NOMO-1 (cell line): ENCODE data around the gene CCNI2.

ENCODE experiments used
- DNase-seq, 2 experiments: peaks; one replicate each; lab custom pipeline; 2025; ENCODE audit not compliant: unreplicated experiment in 2 of 2; lab: John Stamatoyannopoulos, UW

Gene CCNI2, protein sequence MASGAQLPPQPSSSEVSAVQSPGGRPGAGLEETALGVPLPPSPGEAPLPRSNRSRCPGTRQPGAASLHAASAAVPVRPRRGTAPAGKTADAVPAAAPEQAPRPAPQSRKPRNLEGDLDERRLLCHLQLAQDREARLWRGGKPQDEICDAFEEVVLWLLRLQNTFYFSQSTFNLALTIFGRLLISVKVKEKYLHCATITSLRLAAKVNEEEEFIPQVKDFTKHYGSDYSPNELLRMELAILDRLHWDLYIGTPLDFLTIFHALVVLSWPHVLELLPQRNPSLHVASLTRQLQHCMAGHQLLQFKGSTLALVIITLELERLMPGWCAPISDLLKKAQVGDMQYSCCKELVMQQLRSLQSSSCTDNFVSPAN

DNA sequence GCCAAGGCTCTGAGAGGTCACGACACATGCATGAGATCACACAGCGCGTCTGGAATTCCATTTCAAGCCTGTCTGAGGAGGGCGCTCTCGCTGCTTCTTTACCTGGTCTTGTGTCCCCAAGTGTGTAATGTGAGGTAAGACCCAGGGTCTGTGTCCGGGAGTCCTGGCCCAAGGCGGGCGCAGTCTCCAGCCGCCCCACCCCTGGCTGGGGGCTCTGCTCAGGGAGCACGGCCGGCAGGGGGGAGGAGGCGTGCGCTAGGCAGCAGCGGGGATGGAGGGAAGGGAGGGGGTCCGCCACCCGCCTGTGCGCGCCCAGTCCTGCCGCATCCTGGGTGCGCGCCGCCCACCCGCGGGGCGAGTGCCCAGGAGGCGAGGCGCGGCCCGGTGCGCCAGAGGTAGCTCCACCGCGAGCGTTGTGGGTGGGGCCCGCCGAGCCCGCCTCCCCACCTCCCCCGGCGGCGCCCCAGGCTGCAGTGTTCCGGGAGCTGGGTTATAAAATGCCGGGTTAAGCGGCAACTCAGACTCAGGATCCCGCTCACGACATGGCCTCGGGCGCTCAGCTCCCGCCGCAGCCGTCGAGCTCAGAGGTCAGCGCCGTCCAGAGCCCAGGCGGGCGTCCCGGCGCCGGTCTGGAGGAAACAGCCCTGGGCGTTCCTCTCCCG is at the start of gene CCNI2:
TSS of gene CCNI2 (plus strand) at position 473 of the 662 bp plus-strand sequence. CDS start at position 543, 70 bp downstream.
- DNase-seq: no peak

DNA sequence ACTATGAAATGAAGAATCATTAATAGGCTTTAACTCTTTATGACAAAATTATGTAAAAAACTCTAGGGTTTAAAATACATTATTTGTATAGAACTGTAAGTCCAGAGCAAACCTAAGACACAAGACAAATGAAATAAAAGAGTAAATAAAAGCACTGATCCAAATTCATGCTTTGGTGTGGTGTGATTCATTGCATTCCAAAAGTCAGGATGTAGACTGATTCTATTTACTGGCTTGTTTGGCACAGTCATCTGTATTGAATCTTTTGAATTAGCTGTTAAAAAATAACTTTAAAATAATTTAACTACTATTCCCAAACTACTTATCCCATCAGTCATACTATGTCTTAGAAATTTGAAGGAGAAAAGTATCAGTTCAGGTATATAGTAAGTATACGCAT is 42.4 kb upstream of the CCNI2 start:
- DNase-seq: no peak

DNA sequence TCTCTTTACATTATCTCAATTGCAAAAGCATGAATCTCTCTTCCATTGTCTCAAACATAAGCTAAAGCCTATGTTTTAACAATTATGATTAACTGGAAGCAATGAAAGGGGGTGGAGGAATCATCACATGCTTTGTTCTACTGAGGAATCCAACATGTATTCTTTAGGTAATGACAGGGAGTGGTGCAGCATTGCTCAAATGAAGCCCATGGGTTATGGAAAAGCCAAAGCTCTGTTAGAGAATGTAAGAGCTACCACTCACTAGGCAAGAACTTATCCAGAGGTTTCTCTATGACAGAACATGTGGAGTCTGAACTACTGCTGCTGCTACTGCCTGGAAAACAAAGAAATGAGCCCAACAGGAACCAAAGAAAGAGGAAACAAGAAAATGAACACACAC is 38.6 kb upstream of the CCNI2 start:
- DNase-seq: peak in 1 of 2 experiments; percentile 7

DNA sequence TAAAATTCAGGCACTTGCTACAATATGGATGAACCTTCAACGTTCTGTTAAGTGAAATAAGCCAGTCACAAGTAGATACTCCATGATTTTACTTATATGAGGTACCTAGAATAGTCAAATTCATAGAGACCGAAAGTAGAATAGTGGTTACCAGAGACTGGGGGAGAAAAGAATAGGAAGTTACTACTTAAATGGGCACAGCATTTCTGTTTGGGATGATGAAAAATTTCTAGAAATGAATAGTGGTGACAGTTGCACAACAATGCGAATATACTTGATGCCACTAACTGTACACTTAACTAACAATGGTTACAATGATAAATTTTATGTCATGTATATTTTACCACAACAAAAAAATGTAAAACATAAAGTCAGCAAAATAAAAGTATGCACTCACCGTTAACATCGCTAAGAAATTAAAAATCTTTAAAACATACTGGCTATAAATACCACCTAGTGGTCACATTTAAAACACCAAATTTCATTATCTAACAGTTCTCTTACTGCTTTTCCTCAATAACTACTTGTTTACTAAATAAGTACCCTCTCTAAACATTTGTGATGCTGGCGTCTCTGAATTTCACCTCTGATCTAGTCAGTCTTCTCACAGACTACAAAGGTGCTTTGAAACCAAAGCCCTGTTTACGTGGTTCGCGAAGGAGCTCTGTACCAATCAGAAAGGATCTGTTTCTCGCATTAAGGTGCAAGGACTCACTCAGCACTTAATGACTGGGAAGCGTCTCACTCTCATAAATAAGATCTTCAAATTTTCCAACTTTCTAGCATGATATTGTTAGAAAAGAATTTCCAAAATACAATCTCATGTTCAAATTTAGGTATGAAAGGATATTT is 32.5 kb upstream of the CCNI2 start:
- peak in 1 of 2 experiments; percentile 37 for DNase-seq

DNA sequence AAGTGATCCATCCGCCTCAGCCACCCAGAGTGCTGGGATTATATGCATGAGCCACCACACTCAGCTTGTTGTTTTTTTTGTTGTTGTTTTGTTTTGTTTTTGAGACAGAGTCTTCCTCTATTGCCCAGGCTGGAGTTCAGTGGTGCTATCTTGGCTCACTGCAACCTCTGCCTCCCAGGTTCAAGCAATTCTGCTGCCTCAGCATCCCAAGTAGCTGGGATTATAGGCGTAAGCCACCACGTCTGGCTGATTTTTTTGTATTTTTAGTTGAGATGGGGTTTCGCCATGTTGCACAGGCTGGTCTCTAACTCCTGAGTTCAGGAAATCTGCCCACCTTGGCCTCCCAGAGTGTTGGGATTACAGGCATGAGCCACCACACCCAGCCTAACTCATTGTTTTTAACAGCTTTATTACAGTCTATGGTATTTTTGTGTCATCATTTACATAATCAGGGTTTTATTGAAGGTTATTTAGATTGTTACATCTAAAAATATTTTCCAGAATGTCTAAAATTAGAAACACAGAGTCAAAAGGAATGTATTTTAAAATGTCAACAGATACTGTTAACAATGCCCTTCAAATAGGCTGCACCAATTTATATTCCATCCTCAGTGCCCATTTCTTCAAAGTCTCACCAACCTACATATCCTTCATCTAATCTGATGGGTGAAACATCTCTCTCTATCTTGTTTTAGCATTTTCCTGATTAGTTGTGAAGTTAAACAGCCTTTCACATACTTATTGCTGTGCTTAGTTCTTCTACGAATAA is 28.5 kb upstream of the CCNI2 start:
- no peak for DNase-seq

DNA sequence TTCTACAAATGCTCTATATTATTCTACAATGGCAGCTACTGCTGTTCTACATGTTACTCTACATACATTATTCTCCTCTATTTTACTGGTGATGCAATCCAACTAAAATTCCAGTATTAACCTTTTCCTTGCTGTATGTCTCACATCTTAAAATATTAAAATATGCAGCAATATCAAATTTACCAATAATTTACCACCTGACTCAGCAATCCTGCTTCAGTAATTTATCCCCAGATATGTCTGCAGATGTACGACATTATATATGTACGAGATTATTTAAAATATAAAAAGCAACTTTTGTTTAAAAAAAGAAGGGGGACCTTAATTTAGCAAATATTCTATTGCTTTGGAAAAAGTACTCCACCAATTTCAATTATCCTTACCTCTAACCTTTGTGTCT is 21.5 kb upstream of the CCNI2 start:
- no peak for DNase-seq

DNA sequence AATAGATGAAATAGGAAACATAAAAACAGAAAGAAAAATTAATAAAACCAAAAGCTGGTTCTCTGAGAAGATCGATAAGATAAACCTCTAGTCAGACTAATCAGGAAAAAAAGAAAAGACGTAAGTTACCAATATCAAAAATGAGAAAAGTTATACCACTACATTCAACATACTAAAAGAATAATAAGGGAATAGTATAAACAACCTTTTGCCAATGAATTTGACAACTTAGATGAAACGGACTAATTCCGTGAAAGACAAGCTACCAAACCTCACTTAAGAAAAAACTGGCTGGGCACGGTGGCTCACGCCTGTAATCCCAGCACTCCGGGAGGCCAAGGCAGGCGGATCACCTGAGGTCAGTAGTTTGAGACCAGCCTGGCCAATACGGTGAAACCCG is 17.3 kb upstream of the CCNI2 start:
- DNase-seq: no peak

DNA sequence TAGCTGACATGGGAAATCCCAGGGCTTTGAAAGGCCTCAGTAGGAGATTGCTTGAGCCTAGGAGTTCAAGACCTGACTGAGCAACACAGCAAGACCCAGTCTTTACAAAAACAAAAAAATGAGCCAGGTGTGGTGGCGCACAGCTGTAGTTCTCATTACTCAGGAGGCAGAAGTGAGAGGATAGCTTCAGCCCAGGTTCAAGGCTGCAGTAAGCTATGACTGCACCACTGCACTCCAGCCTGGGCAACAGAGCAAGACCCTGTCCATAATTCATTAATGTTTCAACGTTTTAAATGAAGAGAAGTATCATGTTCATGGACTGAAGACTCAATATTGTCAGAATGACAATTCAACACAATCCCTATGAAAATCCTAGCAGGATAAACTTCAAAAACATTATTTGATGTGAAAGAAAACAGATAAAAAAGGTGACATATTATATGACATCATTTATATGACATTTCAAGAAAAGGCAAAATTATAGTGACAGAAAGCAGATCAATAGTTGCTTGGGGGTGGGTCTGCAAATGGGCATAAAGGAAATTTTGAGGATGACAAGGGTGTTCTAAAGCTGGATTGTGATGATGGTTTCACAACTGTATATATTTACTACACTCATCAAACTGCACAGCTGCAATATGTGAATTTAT is 13.6 kb upstream of the CCNI2 start:
- DNase-seq: no peak

DNA sequence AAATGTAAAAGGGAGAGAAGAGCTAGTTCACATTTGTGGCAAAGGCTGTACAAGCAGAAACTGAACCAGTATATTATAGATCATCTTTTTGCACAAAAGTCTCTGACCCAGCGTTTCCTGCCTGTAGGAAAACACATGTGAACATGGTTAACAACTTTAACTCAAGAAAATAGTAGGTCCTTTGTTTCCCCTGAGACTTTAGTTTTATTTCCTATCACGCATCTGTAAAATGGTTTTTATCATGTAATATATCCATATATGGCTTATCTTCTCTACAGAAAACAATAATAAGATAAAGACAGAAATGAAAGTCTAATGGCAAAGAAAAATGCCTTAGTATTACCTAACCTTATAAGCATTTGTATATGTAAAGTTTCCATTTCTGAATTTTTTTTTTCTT is 12.5 kb upstream of the CCNI2 start:
- no peak for DNase-seq

DNA sequence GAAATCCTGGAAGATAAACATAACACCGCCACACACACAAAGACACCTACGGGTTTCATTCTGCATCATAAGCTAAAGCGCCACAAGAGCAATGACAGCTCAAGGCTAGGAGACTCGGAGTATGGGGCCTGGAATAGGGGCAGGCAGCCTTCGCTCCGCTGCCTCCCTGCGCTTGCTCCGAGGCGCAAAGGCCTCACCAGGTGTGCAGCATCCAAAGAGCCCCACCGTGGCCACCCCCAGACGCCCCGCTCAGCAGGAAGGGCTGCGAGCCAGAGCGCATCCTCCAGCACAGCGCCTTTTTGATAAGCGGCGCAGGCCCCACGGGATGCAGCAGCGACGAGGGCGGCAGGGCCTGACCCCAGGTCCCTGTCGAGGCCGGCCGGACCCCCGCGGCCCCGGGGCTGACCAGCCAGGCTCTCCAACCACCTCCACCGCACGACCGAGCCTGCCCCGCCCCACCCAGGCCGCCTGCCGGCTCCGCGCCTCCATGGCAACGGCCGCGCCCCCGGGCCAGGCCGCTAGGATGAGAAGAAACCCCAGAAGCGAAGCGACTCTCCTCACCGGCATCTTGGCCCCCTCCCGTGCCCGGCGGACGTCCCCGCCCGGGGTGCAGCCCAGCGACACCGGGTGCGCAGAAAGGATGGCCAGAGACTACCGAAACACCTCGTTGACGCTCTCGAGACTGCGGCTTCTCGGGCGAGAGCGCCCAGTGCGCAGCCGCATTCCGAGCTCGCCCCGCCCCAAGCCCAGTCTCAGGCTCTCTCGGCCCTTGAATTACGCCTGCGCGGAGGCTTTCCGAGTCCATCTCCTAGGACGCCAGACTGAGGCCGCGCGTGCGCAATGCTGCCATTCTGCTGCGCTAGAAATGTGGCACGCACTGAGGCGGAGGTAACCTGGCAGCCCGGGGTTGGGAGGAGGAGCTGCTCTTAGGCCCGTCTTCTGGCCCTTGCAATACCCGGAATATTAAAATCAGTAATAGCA is 10.1 kb upstream of the CCNI2 start, which contains the start of gene KIF3A:
TSS of gene KIF3A (minus strand) at position 694 of the 981 bp plus-strand sequence. CDS start at position 567, 127 bp downstream.
- DNase-seq: peak; percentile 91 to 93

DNA sequence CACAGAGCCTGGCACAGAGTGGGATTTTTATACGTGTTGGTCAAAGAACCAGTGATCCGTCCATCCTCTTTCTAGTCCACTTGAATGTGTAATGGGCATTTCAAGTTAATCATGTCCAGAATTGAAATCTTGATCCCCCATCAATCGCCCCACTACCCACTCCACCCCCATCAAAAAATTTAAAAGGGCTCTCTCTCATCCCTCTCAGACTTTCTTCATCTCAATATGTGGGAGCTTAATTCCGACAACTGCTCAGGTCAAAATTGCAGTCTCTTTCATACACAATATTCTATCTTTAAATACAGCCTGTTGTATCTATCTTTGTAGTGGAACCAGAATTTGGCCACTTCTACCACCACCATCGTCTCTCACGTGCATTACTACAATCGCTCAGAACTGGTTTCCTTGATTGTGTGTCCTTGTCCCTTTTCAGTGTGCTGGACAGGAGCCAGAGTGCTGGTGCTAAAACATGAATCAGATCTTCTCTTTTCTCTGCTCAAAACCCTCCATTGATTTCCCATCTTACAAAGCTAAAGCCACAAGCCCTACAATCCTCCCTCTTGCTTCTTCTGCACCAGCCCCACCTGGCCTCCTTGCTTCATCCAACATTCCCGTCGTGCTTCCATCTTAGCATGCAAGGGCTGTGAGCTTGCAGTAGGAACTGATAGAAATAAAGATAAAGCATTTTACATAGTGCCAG is 9.1 kb upstream of the CCNI2 start:
- no peak for DNase-seq

DNA sequence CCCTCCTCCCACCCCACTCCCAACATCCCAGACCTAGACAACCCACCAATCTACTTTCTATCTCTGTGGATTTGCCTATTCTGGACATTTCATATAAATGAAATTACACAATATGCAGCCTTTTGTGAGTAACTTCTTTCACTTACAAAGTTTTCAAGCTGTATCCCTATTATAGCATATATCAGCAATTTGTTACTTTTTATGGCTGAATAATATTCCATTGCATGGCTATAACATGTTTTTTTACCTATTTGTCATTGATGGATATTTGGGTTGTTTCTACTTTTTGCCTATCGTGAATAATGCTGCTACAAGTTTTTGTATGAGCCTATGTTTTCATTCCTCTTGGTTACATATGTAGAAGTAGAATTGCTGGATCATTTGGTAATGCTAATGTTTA is 8.0 kb upstream of the CCNI2 start:
- no peak for DNase-seq

DNA sequence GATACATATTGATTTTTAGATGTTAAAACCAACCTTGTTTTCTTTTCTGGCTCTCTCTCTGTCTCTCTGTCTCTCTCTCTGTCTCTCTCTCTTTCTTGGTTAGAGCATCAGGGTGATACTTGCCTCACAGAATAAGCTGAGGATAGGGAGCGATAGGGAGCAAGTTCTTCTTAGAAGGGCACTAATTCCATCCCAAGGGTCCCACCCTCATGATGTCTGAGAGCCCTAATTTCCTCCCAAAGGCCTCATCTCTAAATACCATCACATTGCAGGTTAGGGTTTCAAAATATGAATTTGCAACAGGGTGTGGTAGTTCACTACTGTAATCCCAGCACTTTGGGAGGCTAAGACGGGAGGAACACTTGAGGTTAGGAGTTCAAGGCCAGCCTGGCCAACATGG is 5.1 kb upstream of the CCNI2 start:
- no peak for DNase-seq

DNA sequence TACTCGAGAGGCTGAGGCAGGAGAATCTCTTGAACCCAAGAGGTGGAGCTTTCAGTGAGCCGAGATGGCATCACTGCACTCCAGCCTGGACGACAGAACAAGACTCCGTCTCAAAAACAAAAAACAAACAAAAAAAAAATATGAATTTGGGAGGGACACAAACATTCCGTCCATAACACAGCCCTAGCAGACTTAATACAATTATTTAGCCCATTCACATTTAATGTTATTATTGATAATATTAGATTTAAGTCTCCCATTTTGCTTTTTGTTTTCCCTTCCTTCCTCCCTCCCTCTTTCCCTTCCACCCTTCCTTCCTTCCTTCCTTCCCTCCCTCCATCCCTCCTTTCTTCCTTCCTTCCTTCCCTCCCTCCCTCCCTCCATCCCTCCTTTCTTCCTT is 4.6 kb upstream of the CCNI2 start:
- no peak for DNase-seq

DNA sequence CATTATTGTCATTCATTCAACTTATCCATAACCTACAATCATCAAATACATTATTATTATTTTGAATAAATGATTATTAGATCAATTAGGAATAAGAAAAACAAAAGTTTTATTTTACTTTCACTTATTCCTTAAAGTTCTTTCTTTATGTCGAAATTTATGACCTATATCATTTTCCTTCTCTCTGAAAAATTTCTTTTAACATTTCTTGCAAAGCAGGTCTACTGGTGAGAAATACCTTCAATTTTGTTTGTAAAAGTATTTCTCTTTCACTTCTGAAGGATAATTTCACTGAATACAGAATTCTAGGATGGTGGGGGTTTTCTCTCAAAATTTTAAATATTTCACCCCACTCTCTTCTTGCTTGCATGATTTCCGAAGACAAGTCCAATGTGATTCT is 2.6 kb upstream of the CCNI2 start:
- DNase-seq: no peak

DNA sequence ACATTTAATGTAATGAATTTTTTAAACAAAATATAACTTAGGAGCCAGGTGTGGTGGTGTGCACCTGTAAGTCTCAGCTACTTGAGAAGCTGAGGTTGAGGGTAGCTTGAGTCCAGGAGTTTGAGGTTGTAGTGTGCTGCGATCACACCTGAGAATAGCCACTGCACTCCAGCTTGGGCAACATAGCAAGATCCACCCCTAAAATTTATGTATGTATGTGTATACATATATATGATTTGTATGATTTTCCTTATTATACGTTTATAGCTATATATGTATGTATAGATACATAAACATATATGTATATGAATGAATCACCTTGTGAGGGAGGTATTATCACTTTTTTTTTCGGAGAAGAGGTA is 653 bp upstream of the CCNI2 start:
- no peak for DNase-seq

DNA sequence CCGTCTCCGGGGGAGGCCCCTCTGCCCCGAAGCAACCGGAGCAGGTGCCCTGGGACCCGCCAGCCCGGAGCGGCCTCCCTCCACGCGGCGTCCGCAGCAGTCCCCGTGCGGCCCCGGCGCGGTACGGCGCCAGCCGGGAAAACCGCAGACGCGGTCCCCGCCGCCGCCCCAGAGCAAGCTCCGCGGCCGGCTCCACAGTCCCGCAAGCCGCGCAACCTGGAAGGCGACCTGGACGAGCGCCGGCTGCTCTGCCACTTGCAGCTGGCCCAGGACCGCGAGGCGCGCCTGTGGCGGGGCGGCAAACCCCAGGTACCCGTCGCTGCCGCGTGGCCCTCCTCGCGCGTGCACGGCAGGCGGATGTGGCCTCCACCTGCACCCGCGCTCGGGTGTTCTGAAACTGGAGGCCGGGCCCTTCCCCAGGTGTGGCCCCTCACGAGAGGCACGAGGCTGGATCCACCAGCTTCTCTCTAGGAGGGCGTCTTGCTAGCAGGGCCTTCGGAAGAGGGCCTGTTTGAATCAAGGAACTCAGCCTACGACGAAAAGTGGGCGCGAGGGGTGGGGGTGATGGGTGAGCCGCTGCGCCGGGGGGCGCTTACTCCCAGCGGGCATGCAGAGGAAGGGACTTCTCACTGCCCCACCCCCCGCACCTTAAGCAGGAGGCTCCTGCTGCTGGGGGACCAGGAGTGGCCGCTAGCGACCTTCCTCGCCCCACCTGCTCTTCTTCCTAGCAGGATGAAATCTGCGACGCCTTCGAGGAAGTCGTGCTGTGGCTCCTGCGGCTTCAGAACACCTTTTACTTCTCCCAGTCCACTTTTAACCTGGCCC is 602 bp downstream of the CCNI2 start:
- DNase-seq: no peak
